Astrocyte of the spinal cord (primary cell): Measurements from ENCODE around the gene AGBL3.
A peak's percentile ranks its signal among the peaks of the same experiment; 100 is the strongest.
"Not testable (repeated sequence)": the region's sequence is repeated elsewhere in the genome, so short reads cannot be mapped to it uniquely, and the experiment has no call there.

Experiments used
- DNase-seq: peaks from one replicate; pipeline ENCODE4 v3.0.0; 2011; ENCODE audit warnings: low read depth, low spot score
- H3K4me3 ChIP-seq: 2 replicates; pipeline ENCODE4 v1.5.1; 2011; ENCODE audit warnings: low read depth, mild to moderate bottlenecking, low read length, moderate library complexity
- in situ Hi-C: cut with HindIII; loops from 2 replicates; pipeline ENCODE4 v1.10.0; 2017; ENCODE audit warnings: low sequenced_read_pairs
- TF ChIP-seq, protein P1 (sequence below): IDR thresholded peaks from 2 replicates; pipeline ENCODE4 v1.5.1; 2012; ENCODE audit warnings: low read depth, mild to moderate bottlenecking, low read length, inconsistent platforms

Gene AGBL3

DNA sequence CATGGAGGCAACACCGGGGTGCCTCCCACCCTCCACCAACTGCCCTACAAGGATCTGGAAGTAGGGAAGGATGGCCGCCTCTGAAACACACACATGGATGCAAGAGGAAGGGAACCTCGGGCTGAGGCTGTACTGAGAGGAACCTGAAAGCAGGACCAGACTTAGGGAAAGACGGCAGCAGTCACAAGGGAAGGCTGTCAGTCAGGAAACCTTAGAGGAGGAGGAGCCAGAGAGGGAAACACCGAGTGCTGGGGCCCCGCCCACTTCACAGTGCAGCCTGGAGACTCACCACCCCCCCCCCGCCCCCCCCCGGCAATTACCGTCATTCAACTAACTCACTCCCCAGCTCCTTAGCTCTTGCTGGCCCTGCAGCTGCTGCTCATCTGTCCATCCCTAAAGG is 181.7 kb downstream of the AGBL3 start:
- no peak for DNase-seq
- in situ Hi-C loops = no loop called here
- H3K4me3 ChIP-seq = no peak overlapping the region

DNA sequence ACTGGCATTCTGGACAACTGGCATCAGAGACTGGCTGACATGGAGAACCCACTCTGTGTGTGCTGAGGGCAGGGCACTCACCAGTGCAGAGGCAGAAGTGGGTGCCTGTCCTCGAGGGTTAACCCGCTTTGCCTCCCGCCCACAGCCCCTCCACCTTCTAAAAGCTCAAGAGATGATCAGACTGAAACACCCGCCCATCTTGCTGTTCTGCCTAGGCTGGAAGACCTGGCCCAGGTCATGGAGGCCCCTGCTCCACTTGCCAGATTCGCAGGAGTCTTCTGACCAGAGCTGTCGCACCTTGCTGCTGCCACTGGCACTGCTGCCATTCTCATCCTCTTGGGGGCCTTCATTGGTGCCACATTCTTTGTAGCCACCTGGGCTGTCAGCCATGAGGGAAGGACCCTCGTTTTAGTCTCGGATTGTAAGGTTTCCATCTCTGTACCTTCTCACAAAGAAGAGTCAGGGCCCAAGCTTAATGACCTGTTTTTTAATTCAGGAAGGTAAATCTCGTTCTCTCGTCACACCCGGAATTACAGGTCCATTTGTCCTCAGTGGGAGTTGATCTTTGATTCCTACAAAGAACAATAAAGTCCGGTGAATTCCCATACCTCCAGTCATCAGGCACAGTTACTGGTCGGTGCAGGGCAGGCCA is 182.3 kb downstream of the AGBL3 start:
- in situ Hi-C loops = no loop called here
- DNase-seq = no peak
- TF ChIP-seq, protein P1, sequence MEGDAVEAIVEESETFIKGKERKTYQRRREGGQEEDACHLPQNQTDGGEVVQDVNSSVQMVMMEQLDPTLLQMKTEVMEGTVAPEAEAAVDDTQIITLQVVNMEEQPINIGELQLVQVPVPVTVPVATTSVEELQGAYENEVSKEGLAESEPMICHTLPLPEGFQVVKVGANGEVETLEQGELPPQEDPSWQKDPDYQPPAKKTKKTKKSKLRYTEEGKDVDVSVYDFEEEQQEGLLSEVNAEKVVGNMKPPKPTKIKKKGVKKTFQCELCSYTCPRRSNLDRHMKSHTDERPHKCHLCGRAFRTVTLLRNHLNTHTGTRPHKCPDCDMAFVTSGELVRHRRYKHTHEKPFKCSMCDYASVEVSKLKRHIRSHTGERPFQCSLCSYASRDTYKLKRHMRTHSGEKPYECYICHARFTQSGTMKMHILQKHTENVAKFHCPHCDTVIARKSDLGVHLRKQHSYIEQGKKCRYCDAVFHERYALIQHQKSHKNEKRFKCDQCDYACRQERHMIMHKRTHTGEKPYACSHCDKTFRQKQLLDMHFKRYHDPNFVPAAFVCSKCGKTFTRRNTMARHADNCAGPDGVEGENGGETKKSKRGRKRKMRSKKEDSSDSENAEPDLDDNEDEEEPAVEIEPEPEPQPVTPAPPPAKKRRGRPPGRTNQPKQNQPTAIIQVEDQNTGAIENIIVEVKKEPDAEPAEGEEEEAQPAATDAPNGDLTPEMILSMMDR = no peak
- H3K4me3 ChIP-seq = no peak overlapping the region

More for the DNA sequence above, 181.7 kb downstream of the AGBL3 start:
- TF ChIP-seq, protein P1 = no peak

DNA sequence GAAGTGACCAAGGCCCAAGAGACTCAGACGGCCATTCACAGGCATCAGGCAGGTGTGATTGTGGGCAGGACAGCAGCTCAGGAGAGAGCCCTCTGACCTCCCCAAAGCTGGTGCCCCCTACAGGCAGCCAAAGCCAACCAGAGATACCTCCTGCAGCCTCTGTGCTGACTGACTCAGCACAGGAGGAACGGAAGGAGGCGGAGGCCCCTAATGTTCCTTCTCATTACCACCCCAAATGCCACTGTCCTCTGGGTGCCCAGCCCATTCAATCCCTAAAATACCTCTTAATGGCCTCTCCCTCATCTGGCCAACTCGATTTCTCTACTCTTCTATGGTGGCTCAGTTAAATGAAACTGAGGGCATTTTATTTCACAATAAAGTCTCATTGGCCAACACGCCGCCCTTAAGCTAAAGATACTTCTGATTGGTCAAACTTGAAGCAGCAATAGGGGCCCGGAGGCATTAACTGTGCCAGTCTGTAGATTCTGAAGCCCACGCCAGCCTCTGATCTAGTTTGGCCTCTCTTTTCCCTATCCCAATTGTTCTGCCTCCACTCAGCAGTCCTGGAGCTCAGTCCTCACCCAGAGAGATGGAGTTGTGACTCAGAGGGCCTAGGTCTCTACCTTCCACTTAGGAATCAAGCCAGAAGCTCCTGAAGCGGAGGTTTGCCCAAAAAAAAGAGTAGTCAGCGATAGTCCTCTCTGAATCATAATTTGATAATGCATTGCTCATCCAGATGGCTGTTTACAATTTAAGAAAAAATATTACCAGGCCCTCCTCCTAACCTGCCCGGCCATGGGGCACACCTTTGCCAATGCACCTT is 183.0 kb downstream of the AGBL3 start:
- no peak for DNase-seq
- in situ Hi-C loops = no loop called here
- peak overlapping the region; percentile 72 for H3K4me3 ChIP-seq
- TF ChIP-seq, protein P1 = peak; percentile 39

DNA sequence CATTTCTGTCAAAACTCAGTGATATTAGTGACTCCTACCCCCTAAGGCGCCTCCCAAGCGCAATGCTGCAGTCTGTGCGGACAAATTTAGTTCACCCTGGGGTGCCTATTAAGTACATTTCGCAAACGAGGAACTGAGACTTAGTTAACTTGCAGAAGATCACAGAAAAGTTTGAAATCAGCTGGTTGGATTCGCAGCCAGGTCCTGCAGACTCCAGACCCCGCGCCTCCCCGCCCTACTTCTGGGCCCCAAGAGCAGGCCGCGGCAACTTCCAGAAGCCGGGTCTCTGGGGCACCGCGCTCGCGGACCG is 183.6 kb downstream of the AGBL3 start:
- peak; percentile 57 for DNase-seq
- in situ Hi-C loops = no loop called here
- TF ChIP-seq, protein P1 = no peak
- peak overlapping the region; percentile 72 for H3K4me3 ChIP-seq

DNA sequence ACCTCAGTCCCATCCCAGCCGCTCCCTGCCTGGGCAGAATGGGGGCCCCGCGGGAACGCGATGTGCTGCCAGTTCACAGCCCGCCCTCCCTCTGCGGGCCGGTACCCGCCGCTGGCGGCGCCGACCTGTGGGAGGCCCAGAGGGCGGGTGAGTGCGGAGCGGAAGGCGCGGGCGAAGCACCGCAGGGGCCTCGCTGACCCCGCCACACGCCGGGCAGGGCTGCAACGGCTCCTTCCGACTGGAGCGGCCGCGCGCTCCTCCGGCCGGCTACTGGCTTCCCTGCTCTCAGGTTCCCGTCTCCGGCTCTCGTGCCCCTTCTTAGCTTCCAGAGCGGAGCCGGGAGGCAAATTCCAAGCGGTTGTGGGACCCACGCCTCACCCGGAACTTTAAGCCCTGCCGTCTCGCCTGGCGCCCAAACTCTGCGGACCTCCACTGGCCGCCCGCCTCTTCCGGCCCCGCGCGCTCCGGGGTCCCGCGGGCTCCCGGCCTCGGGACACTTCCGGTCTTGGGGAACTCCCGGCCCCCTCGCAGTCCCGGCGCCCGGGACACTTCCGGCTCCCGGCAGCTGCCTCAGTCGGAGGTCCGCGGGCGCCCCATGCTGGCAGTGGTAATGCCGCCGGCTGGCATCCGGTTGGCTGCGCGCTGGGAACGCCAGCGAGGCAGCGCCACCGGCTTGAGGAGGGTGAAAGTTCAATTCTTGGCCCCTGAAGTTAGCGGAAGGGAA is 184.1 kb downstream of the AGBL3 start, which contains the start of gene CYREN:
Gene CYREN, minus strand, starts transcription at position 434 of the 724 bp plus-strand sequence. CDS start 1,785 bp downstream, outside the sequence.
- peak within 1 kb of the TSS; percentile 72 for H3K4me3 ChIP-seq
- in situ Hi-C loops = no loop called here
- DNase-seq = peak; percentile 95
- TF ChIP-seq, protein P1 = peak; percentile 51

DNA sequence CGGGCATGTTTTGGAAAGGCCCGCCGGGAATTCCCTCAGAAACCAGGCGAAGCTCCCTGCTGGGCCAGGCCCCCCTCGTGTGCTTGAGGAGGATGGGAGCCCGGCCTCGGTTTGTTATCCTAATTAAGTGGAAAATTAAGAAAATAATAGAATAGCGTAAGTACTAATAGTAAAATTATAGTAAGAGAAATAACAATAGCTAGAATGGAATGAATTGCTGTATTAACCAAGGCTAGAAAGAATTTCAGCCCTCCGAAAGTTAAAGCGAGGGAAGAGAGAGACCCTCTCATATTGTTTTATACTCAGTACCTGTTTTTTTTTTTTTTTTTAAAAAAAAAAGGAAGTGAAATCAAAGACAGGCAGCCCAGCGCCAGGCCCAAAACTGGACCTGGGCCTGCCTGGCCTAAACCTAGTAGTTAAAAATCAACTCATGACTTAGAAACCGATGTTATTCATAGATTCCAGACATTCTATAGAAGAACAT is 184.7 kb downstream of the AGBL3 start:
- in situ Hi-C loops, DNase-seq: not testable (repeated sequence)
- H3K4me3 ChIP-seq = peak overlapping the region; percentile 72

DNA sequence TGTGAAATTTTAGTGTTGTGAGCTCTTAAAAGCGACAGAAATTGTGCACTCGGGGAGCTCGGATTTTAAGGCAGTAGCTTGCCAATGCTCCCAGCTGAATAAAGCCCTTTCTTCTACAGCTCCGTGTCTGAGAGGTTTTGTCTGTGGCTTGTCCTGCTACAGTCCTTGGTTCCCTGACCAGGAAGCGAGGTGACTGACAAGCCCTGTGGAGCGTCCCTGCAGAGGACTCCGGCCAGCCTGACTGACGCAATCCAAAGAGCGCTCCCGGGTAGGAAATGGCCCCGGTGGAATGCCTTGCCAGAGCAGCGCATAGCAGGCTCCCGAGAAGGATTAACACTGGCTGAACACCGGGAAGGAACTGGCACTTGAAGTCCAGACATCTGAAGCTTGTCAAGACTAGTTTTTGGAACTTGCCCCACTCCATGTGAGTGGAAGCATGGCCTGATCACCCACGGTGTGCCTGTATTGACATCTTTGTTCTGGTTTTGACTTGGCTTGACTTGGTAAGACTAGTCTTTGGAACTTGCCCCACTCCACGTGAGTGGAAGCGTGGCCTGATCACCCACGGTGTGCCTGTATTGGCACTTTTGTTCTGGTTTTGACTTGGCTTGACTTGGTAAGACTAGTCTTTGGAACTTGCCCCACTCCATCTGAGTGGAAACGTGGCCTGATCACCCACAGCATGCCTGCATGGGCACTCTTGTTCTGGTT is 185.4 kb downstream of the AGBL3 start:
- DNase-seq, H3K4me3 ChIP-seq, in situ Hi-C loops: not testable (repeated sequence)

DNA sequence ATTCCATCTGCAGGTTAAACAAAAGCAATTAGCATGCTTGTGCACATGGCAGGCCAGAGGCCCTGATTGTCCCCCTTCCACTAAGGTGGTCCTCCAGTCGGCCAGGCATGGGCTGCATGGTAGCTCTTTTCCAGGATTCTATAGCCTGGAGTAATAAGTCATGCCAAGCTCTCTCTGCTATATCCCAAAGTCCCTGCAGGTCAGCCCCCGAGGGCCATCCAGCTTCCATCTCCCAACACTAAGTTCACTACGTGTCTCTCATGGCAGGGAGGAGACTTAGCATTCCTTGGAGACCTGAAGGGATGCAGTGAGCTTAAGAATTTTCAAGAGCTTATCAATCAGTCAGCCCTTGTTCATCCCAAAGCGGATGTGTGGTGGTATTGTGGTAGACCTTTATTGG is 187.6 kb downstream of the AGBL3 start:
- H3K4me3 ChIP-seq, DNase-seq, in situ Hi-C loops: not testable (repeated sequence)
